ENCODE results near the gene SAFB2. TPM values are rescaled to one million over a fixed set of nuclear protein-coding genes. Genes with fewer than 3 reads are reported as not detected.

Gene SAFB2
- total and polyA plus RNA-seq, 9 of the 15 experiments (the other 6 are each of a cell fraction or from before 2014, with no cell fraction given) = 4.5 to 103 (median 47.3) TPM

DNA sequence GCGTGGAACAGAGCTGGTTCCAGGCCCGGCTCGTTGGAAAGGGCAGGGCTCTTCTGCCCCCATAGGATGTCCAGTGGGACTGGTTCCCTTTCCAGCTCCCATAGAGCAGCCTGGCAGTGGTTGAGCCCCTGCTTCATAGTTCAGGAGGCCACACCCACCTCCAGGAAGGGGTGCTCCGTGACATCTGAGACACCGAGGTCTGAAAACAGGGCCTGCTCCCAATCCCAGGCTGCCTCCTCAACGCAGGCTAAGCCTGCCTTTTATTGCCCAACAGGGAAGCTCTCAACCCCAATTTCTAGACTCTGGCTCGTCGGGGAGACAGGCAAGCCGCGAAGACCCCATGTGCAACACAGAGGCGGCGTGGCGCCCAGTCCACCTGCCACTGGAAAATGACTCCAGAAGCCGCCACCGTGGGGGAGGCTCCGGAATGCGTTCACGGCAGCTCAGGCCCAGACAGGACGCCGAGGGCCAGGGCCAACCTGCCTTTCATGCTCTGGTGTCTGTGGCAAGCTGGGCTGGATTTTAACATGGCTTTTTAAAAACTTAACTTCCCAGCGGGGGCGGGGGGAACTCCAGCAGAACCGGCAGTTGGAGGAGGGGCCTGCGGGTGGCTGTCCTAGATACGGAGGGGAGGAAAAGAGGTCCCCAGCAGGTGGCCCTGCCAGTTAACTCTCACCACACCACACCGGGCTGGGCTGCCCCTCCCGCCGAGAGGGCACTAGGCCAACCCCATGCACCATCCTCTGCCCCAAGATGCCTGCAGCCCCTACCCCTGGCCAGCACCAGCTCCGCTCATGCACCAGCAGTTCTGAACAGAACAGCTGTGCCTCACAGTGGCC is 36.9 kb downstream of the SAFB2 start (continued):
- TF ChIP-seq NR4A1 (CRISPR knock-in tag; IDR thresholded peaks at IDR 0.05) (no peak), NR4A1 (tag; IDR thresholded peaks at IDR 0.05) (no peak), HMG20B (CRISPR knock-in tag; IDR thresholded peaks at IDR 0.05) (no peak), ZNF384 (IDR thresholded peaks at IDR 0.05; ENCODE audit: low read depth, low read length) (no peak), BRD4 (IDR thresholded peaks at IDR 0.05) (no peak), ESRRA (IDR thresholded peaks at IDR 0.05; ENCODE audit: borderline replicate concordance, low read depth) (no peak), ZBTB8A (IDR thresholded peaks at IDR 0.05; ENCODE audit: partially characterized antibody) (no peak), SMAD4 (CRISPR knock-in tag; conservative IDR thresholded peaks at IDR 0.05) (no peak), RBFOX2 (IDR thresholded peaks at IDR 0.05; ENCODE audit: low read depth, low read length) (peak; percentile 46), TAF15 (IDR thresholded peaks at IDR 0.05; ENCODE audit: low read depth, low read length) (no peak), NFIC (IDR thresholded peaks at IDR 0.05) (peak; percentile 33), XRCC5 (IDR thresholded peaks at IDR 0.05; ENCODE audit: low read depth, low read length) (no peak), JUND (IDR thresholded peaks at IDR 0.05; ENCODE audit: borderline replicate concordance, low read depth, low read length) (no peak), JUND (tag; IDR thresholded peaks at IDR 0.05; ENCODE audit: borderline replicate concordance, low read depth, low read length) (no peak)
- TF ChIP-seq, protein P1, sequence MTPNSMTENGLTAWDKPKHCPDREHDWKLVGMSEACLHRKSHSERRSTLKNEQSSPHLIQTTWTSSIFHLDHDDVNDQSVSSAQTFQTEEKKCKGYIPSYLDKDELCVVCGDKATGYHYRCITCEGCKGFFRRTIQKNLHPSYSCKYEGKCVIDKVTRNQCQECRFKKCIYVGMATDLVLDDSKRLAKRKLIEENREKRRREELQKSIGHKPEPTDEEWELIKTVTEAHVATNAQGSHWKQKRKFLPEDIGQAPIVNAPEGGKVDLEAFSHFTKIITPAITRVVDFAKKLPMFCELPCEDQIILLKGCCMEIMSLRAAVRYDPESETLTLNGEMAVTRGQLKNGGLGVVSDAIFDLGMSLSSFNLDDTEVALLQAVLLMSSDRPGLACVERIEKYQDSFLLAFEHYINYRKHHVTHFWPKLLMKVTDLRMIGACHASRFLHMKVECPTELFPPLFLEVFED (CRISPR knock-in tag; conservative IDR thresholded peaks at IDR 0.05) = no peak
- TF ChIP-seq, protein P2, sequence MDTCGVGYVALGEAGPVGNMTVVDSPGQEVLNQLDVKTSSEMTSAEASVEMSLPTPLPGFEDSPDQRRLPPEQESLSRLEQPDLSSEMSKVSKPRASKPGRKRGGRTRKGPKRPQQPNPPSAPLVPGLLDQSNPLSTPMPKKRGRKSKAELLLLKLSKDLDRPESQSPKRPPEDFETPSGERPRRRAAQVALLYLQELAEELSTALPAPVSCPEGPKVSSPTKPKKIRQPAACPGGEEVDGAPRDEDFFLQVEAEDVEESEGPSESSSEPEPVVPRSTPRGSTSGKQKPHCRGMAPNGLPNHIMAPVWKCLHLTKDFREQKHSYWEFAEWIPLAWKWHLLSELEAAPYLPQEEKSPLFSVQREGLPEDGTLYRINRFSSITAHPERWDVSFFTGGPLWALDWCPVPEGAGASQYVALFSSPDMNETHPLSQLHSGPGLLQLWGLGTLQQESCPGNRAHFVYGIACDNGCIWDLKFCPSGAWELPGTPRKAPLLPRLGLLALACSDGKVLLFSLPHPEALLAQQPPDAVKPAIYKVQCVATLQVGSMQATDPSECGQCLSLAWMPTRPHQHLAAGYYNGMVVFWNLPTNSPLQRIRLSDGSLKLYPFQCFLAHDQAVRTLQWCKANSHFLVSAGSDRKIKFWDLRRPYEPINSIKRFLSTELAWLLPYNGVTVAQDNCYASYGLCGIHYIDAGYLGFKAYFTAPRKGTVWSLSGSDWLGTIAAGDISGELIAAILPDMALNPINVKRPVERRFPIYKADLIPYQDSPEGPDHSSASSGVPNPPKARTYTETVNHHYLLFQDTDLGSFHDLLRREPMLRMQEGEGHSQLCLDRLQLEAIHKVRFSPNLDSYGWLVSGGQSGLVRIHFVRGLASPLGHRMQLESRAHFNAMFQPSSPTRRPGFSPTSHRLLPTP (IDR thresholded peaks at IDR 0.05; ENCODE audit: borderline replicate concordance, extremely low read depth, insufficient read length) = no peak
- TF ChIP-seq, protein P3, sequence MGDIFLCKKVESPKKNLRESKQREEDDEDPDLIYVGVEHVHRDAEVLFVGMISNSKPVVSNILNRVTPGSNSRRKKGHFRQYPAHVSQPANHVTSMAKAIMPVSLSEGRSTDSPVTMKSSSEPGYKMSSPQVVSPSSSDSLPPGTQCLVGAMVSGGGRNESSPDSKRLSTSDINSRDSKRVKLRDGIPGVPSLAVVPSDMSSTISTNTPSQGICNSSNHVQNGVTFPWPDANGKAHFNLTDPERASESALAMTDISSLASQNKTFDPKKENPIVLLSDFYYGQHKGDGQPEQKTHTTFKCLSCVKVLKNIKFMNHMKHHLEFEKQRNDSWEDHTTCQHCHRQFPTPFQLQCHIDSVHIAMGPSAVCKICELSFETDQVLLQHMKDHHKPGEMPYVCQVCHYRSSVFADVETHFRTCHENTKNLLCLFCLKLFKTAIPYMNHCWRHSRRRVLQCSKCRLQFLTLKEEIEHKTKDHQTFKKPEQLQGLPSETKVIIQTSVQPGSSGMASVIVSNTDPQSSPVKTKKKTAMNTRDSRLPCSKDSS (IDR thresholded peaks at IDR 0.05; ENCODE audit: low read depth, partially characterized antibody) = no peak
- TF ChIP-seq, protein P4, sequence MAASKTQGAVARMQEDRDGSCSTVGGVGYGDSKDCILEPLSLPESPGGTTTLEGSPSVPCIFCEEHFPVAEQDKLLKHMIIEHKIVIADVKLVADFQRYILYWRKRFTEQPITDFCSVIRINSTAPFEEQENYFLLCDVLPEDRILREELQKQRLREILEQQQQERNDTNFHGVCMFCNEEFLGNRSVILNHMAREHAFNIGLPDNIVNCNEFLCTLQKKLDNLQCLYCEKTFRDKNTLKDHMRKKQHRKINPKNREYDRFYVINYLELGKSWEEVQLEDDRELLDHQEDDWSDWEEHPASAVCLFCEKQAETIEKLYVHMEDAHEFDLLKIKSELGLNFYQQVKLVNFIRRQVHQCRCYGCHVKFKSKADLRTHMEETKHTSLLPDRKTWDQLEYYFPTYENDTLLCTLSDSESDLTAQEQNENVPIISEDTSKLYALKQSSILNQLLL (CRISPR knock-in tag; IDR thresholded peaks at IDR 0.05; ENCODE audit: borderline replicate concordance) = no peak
- TF ChIP-seq, protein P5, sequence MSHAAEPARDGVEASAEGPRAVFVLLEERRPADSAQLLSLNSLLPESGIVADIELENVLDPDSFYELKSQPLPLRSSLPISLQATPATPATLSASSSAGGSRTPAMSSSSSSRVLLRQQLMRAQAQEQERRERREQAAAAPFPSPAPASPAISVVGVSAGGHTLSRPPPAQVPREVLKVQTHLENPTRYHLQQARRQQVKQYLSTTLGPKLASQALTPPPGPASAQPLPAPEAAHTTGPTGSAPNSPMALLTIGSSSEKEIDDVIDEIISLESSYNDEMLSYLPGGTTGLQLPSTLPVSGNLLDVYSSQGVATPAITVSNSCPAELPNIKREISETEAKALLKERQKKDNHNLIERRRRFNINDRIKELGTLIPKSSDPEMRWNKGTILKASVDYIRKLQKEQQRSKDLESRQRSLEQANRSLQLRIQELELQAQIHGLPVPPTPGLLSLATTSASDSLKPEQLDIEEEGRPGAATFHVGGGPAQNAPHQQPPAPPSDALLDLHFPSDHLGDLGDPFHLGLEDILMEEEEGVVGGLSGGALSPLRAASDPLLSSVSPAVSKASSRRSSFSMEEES (CRISPR knock-in tag; IDR thresholded peaks at IDR 0.05) = no peak

All from K562 (cell line).